ENCODE measurements around the gene KRT76.

KRT76 gene

GRCh38 chr12:52790427-52791270 lies 13.5 kb upstream of the KRT76 start:
- Histone ChIP-seq H3K27ac (ENCODE audit: low read length) (no peak overlapping the region), H3K4me2 (ENCODE audit: low read length) (no peak overlapping the region), H3K9ac (ENCODE audit: low read length) (no peak overlapping the region), H2AFZ (ENCODE audit: low read depth, low read length) (no peak overlapping the region), H3K4me3 (ENCODE audit: low read length) (no peak overlapping the region), H3K9me3 (ENCODE audit: insufficient read depth, low read length) (no peaks in the 10 kb centered on the region), H3K4me1 (ENCODE audit: low read length) (no peaks in the 10 kb centered on the region), H3K36me3 (replicated peaks; ENCODE audit: low read depth, low read length) (no peaks in the 10 kb centered on the region), H3K79me2 (ENCODE audit: low read length) (no peaks in the 10 kb centered on the region), H4K20me1 (ENCODE audit: insufficient read depth, low read length) (no peaks in the 10 kb centered on the region), H3K27me3 (ENCODE audit: low read depth, low read length) (peaks cover 2% of the 10 kb centered on the region)
- TF ChIP-seq CTCF (IDR thresholded peaks at IDR 0.05; ENCODE audit: low read depth, low read length) = no peak
- no peak for TF ChIP-seq EZH2phosphoT487 (IDR thresholded peaks at IDR 0.05; ENCODE audit: low read depth)

DNA sequence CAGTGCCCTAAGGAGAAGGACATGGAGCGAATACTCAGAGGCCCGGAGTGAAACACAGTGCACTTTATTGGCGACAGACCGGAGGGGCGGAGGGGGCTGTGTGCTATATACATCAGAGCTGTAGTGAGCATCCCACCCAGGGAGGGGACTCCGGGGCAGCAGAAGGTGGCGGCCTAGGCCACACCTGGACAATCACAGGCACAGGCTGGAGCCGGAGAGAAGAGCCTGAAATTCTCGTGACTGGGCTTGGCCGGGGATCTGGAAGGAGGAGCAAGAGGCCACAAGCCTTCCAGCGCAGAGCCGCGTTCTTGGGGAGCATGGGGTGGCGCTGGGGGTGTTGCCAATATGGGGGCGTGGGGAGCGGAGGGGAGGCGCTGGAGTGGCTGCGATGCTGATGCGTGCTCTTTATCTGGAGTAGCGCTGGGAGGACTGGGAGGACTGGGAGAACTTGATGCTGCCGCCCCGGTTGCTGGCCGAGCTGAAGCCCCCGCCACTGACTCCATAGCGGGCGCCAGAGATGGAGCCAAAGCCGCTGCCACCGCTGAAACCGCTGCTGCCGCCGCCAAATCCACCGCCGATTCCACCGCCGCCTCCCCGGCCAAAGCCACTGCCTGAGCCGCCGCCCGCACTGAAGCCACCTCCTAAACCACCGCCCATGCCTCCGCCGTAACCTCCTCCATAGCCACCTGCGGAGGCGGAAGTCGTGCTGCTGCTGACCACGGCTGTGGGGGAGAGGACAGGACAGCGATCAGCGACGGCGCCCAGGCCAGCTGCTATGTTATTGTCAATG lies 12.7 kb upstream of the KRT76 start:
- H3K27me3 ChIP-seq (ENCODE audit: low read depth, low read length) = peaks cover 10% of the 10 kb centered on the region
- no peak overlapping the region for H3K27ac ChIP-seq (ENCODE audit: low read length)
- no peak overlapping the region for H2AFZ ChIP-seq (ENCODE audit: low read depth, low read length)
- no peaks in the 10 kb centered on the region for H4K20me1 ChIP-seq (ENCODE audit: insufficient read depth, low read length)
- H3K4me3 ChIP-seq (ENCODE audit: low read length) = no peak overlapping the region
- H3K4me2 ChIP-seq (ENCODE audit: low read length) = no peak overlapping the region
- no peaks in the 10 kb centered on the region for H3K36me3 ChIP-seq (replicated peaks; ENCODE audit: low read depth, low read length)
- H3K4me1 ChIP-seq (ENCODE audit: low read length) = no peaks in the 10 kb centered on the region
- H3K9me3 ChIP-seq (ENCODE audit: insufficient read depth, low read length) = no peaks in the 10 kb centered on the region
- H3K9ac ChIP-seq (ENCODE audit: low read length) = no peak overlapping the region
- no peaks in the 10 kb centered on the region for H3K79me2 ChIP-seq (ENCODE audit: low read length)
- no peak for TF ChIP-seq EZH2phosphoT487 (IDR thresholded peaks at IDR 0.05; ENCODE audit: low read depth)
- no peak for TF ChIP-seq CTCF (IDR thresholded peaks at IDR 0.05; ENCODE audit: low read depth, low read length)

- no peak overlapping the region for H2AFZ ChIP-seq (ENCODE audit: low read depth, low read length)
- H3K4me1 ChIP-seq (ENCODE audit: low read length) = no peaks in the 10 kb centered on the region
- no peaks in the 10 kb centered on the region for H3K9me3 ChIP-seq (ENCODE audit: insufficient read depth, low read length)
- peaks cover 14% of the 10 kb centered on the region for H3K27me3 ChIP-seq (ENCODE audit: low read depth, low read length)
- H3K9ac ChIP-seq (ENCODE audit: low read length) = no peak overlapping the region
- no peak overlapping the region for H3K4me3 ChIP-seq (ENCODE audit: low read length)
- no peak for TF ChIP-seq EZH2phosphoT487 (IDR thresholded peaks at IDR 0.05; ENCODE audit: low read depth)
- TF ChIP-seq CTCF (IDR thresholded peaks at IDR 0.05; ENCODE audit: low read depth, low read length) = no peak
- H3K36me3 ChIP-seq (replicated peaks; ENCODE audit: low read depth, low read length) = no peaks in the 10 kb centered on the region
- no peaks in the 10 kb centered on the region for H4K20me1 ChIP-seq (ENCODE audit: insufficient read depth, low read length)
- no peak overlapping the region for H3K4me2 ChIP-seq (ENCODE audit: low read length)
- no peak overlapping the region for H3K27ac ChIP-seq (ENCODE audit: low read length)
- no peaks in the 10 kb centered on the region for H3K79me2 ChIP-seq (ENCODE audit: low read length)
Observed at GRCh38 chr12:52788876-52789636, 11.9 kb upstream of the KRT76 start.
